Measurements from ENCODE around the gene MBNL2.

Gene MBNL2

DNA sequence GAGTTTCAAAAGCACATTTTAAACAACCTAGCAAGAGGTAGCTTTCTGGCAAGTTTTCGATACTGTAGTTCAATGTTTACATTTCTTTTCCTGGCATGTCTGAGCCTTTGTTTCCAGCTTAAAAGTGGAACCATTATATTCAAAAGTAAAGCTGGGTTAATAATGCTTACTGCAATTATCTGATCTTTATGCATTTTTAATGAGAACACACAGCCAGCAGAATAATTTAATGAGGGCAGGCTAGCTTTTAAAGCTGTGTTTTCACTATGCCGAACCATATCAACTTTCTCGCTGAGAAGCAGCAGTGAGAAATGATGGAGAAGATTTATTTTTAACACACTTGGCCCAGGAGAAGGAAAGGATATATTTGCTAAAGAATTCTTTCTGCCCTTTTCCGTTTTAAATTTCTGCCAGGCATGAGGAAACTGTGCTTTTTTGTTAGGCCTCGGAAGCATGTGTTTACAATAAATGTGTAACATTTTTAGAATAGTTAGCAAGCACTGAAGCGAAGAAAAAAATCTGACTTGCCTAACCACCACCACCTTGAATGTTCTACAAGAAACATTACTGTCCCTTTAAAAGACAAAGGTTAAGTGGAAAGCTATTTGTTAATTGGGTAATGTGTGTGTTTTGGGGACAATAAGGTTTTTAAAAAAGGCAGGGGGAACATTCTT is 1.0 kb downstream of the MBNL2 start:
- H3K4me3 ChIP-seq (ENCODE audit: low read length): no peak overlapping the region
- no peak overlapping the region for H3K27ac ChIP-seq (ENCODE audit: low read length)
- peaks cover 38% of the 10 kb centered on the region for H3K27me3 ChIP-seq (ENCODE audit: control insufficient read depth, insufficient read depth, low read length)
- H3K9me3 ChIP-seq (ENCODE audit: control insufficient read depth, insufficient read depth, low read length): no peaks in the 10 kb centered on the region
- H3K36me3 ChIP-seq (ENCODE audit: control insufficient read depth, insufficient read depth, low read length): no peaks in the 10 kb centered on the region
- DNase-seq (ENCODE audit: low read depth, low spot score): no peak
- no CpG with 5 or more reads among the region's 6 CpGs for WGBS (ENCODE audit: insufficient coverage, insufficient read length)
- peaks cover 3% of the 10 kb centered on the region for H3K4me1 ChIP-seq (ENCODE audit: control insufficient read depth, insufficient read depth, low read length)

DNA sequence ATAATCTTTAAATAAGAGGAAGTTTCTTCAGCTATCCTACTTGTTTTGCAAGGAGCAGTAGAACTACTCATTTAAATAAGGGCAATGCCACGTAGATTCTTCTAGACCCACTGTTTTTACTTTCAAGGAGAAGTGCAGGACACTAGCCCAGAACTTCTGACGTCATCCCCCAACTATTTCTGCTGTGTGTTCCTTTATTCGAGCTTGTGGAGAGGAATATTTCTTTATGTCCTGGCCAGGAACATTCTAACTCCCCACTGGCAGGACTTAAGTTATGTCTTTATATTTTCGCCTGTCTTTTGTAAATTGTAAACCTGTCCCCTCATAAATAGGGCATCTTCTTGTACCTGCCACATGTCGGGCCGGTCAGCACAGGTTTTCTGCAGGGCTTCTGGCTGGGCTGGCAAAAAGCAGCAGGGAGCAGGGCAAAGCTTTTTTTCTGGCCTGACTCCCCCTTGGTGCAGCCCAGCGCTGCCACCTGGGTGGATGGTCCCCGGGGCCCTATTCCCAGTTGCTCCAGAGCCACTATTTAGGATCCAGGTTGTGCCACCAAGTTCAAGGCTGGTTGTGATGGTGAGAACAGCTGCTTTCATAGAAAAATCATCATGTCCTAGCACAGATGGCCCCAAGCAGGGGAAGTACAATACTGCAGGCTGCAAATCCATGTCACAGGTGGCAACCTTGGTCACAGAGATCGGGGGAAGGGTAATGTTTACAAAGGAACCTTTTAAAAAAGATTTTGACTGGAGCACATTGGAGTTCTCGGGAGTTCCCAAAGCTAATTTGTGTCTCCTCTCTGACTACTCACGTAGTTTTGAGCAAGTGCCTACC is 1.8 kb downstream of the MBNL2 start:
- peaks cover 3% of the 10 kb centered on the region for H3K4me1 ChIP-seq (ENCODE audit: control insufficient read depth, insufficient read depth, low read length)
- no CpG with 5 or more reads among the region's 11 CpGs for WGBS (ENCODE audit: insufficient coverage, insufficient read length)
- no peak for DNase-seq (ENCODE audit: low read depth, low spot score)

DNA sequence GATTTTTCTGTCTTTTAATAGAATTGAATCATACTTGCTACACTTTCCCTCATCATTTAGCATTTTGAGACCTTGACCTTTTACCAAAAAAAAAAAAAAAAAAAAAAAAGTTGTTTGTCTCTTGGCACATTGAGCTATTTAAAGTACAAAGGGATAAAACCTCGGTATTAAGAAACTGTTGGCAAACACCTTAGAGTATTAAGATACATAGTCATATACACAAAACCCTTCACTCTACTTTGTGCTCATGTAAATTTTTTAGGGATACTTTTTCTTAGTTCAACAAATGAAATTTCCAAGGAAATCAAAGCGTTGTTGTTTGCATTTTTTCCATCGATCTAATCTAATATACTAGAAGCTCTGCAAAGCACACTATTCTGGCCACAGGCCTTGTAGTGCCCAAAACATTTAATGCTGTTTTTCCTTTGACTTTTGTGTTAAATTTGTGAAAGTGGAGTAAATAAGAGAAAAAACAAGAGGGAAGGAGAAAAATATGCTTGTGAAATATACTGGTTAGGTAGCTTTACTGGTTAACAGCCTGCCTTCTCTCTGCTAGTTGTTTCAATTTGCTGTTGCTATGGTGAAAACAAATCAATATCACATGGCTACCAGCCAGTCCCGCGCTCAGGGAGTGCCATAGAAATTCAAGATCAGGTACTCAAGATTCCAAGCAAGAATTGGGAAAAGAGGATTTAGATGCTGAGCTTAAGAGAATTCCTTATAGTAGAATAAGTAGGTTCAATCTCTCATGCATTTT is 2.6 kb downstream of the MBNL2 start:
- Histone ChIP-seq H3K4me1 (ENCODE audit: control insufficient read depth, insufficient read depth, low read length) (peaks cover 3% of the 10 kb centered on the region), H3K27me3 (ENCODE audit: control insufficient read depth, insufficient read depth, low read length) (peaks cover 48% of the 10 kb centered on the region), H3K36me3 (ENCODE audit: control insufficient read depth, insufficient read depth, low read length) (no peaks in the 10 kb centered on the region), H3K27ac (ENCODE audit: low read length) (no peak overlapping the region), H3K9me3 (ENCODE audit: control insufficient read depth, insufficient read depth, low read length) (no peaks in the 10 kb centered on the region), H3K4me3 (ENCODE audit: low read length) (no peak overlapping the region)
- WGBS (ENCODE audit: insufficient coverage, insufficient read length): no CpG with 5 or more reads among the region's 5 CpGs
- DNase-seq (ENCODE audit: low read depth, low spot score): no peak

More for the DNA sequence above, 1.8 kb downstream of the MBNL2 start:
- no peak overlapping the region for H3K27ac ChIP-seq (ENCODE audit: low read length)
- H3K36me3 ChIP-seq (ENCODE audit: control insufficient read depth, insufficient read depth, low read length): no peaks in the 10 kb centered on the region
- no peaks in the 10 kb centered on the region for H3K9me3 ChIP-seq (ENCODE audit: control insufficient read depth, insufficient read depth, low read length)
- peaks cover 43% of the 10 kb centered on the region for H3K27me3 ChIP-seq (ENCODE audit: control insufficient read depth, insufficient read depth, low read length)
- H3K4me3 ChIP-seq (ENCODE audit: low read length): no peak overlapping the region

DNA sequence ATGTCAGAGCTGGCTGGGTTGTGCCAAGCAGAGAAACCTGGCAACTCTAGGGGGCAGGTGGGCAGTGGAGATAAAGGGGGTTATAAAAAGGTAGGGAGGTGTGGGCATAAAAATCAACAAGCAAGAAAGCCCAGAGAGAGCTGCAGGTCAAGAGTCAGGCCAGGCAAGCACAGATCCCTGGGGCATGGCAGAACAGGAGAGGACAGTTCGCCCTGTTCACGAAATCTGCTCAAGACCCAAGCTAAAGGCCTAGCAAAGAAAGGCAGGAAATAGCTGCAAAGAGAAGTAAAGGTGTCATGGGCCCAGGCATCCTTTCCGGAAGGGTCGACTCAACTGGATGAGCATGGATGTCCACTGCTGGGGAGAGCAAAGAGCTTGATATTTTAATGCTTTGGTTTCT is 3.4 kb downstream of the MBNL2 start:
- Histone ChIP-seq H3K27me3 (ENCODE audit: control insufficient read depth, insufficient read depth, low read length) (peaks cover 57% of the 10 kb centered on the region), H3K4me1 (ENCODE audit: control insufficient read depth, insufficient read depth, low read length) (peaks cover 3% of the 10 kb centered on the region), H3K36me3 (ENCODE audit: control insufficient read depth, insufficient read depth, low read length) (no peaks in the 10 kb centered on the region), H3K4me3 (ENCODE audit: low read length) (no peak overlapping the region), H3K9me3 (ENCODE audit: control insufficient read depth, insufficient read depth, low read length) (no peaks in the 10 kb centered on the region), H3K27ac (ENCODE audit: low read length) (no peak overlapping the region)
- DNase-seq (ENCODE audit: low read depth, low spot score): no peak
- WGBS (ENCODE audit: insufficient coverage, insufficient read length): no CpG with 5 or more reads among the region's 4 CpGs

DNA sequence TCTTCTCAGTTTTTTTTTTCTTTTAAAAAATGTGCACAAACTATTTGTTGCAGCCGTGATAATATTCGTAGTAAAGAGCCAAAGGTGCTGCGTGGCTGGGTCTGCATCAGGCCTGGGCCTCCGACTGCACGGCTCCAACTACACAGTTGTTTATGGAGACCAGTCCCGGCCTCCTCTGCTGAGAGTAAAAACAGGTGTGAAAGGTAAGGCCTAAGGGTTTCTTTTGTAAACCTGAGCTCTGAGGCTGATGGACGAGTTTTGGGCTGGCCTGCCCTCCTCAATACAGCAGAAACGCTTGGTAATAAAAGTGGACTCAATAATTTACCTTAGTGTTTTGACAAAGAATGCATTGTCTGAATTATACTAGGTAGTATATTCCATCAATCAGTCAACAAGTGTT is 3.9 kb downstream of the MBNL2 start:
- no peak overlapping the region for H3K4me3 ChIP-seq (ENCODE audit: low read length)
- H3K27ac ChIP-seq (ENCODE audit: low read length): no peak overlapping the region
- no CpG with 5 or more reads among the region's 8 CpGs for WGBS (ENCODE audit: insufficient coverage, insufficient read length)
- peaks cover 3% of the 10 kb centered on the region for H3K4me1 ChIP-seq (ENCODE audit: control insufficient read depth, insufficient read depth, low read length)
- no peaks in the 10 kb centered on the region for H3K36me3 ChIP-seq (ENCODE audit: control insufficient read depth, insufficient read depth, low read length)
- DNase-seq (ENCODE audit: low read depth, low spot score): no peak
- peaks cover 60% of the 10 kb centered on the region for H3K27me3 ChIP-seq (ENCODE audit: control insufficient read depth, insufficient read depth, low read length)
- no peaks in the 10 kb centered on the region for H3K9me3 ChIP-seq (ENCODE audit: control insufficient read depth, insufficient read depth, low read length)

DNA sequence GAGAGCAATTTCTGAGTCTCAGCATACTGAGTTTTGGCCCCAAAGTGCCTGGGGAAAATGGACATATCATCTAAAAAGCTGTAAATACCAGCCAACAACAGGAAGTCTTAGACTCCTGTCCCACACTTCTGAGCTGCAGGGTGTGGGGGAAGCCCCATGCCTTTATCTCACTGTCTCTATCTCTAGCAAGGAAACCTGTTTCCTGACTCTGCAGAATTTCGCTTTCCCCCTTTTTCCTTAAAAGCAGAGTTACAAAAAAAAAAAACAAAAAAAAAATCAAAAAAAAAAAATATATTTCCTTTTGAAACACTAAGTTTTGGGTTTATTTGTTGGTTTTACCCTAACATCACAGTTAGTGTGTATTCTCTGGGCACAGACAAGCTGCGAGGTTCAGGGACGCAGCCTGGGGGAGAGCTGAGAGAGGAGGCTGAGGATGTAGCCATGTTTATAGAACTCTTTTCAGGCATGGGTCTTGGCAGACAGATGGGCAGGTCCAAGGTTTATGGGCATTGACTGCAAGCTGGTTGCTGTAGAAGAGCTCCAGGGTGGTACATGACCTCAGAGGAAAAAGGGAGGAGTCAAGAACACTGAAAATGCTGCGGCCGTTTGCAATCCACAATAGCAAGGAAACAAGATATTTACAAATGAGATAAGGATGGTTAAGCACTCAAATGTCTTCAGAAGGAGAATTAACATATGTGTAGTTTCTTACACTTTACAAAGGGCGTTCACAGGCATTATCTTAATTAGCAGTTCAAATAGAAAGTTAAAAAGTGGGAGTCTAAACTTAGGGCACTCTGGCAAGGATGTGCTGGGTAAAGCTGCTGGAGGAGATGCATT is 4.9 kb downstream of the MBNL2 start:
- H3K27ac ChIP-seq (ENCODE audit: low read length): no peak overlapping the region
- WGBS (ENCODE audit: insufficient coverage, insufficient read length): no CpG with 5 or more reads among the region's 6 CpGs
- H3K4me1 ChIP-seq (ENCODE audit: control insufficient read depth, insufficient read depth, low read length): peaks cover 3% of the 10 kb centered on the region
- peaks cover 69% of the 10 kb centered on the region for H3K27me3 ChIP-seq (ENCODE audit: control insufficient read depth, insufficient read depth, low read length)
- no peaks in the 10 kb centered on the region for H3K36me3 ChIP-seq (ENCODE audit: control insufficient read depth, insufficient read depth, low read length)
- H3K4me3 ChIP-seq (ENCODE audit: low read length): no peak overlapping the region
- no peaks in the 10 kb centered on the region for H3K9me3 ChIP-seq (ENCODE audit: control insufficient read depth, insufficient read depth, low read length)
- DNase-seq (ENCODE audit: low read depth, low spot score): no peak

DNA sequence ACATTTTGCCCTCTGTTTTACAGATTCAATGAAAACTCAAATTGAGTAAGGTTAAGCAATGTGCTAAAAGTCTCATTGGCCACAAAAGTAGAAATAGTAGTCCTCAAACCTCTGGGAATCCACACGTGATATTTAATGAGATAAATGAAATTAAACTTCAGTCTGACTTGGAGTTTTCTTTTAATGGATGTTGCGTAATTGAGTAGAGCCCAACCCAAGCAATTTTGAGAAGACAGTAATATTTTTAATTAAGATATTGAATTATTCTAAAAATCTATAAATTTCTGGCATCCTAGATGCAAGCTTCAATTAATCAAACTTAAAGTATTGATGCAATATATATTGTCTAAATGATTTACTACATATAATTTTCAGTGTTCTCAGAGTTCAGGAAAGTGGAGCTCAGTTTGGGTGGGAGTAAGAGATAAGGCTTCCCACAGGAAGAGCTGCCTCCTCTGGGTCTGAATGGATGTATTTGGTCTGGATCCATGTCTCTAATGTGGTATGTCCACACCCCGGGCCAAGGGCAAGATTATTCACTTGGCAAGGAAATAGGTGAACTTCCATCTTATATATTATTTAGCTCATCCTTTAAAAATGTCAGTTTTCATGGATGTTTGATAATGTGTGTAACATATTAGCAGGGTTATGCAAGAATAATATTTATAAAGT is 6.9 kb downstream of the MBNL2 start:
- Histone ChIP-seq H3K4me1 (ENCODE audit: control insufficient read depth, insufficient read depth, low read length) (peaks cover 1% of the 10 kb centered on the region), H3K36me3 (ENCODE audit: control insufficient read depth, insufficient read depth, low read length) (no peaks in the 10 kb centered on the region), H3K4me3 (ENCODE audit: low read length) (no peak overlapping the region), H3K9me3 (ENCODE audit: control insufficient read depth, insufficient read depth, low read length) (no peaks in the 10 kb centered on the region), H3K27ac (ENCODE audit: low read length) (no peak overlapping the region), H3K27me3 (ENCODE audit: control insufficient read depth, insufficient read depth, low read length) (peaks cover 72% of the 10 kb centered on the region)
- no peak for DNase-seq (ENCODE audit: low read depth, low spot score)
- no CpG with 5 or more reads among the region's 3 CpGs for WGBS (ENCODE audit: insufficient coverage, insufficient read length)

DNA sequence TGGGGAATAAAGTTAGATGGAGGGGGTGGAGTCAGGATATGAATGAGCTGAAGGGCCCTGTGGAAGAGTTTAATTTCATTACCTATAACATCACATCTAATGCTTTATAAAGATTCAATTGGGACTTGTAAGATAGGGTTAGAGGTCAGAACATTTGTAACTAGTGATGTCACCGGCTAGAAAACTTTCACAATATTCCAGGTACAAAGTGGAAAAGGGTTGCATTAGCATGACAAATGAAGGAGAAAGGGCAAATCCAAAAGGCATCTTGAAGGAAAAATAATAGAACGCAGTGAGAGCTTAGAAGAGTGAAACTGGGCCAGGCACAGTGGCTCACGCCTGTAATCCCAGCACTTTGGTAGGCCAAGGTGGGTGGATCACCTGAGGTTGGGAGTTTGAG is 7.6 kb downstream of the MBNL2 start:
- no peak overlapping the region for H3K27ac ChIP-seq (ENCODE audit: low read length)
- H3K27me3 ChIP-seq (ENCODE audit: control insufficient read depth, insufficient read depth, low read length): peaks cover 67% of the 10 kb centered on the region
- H3K4me1 ChIP-seq (ENCODE audit: control insufficient read depth, insufficient read depth, low read length): no peaks in the 10 kb centered on the region; the same call in 1 of the 2 replicates
- no peaks in the 10 kb centered on the region for H3K36me3 ChIP-seq (ENCODE audit: control insufficient read depth, insufficient read depth, low read length)
- H3K9me3 ChIP-seq (ENCODE audit: control insufficient read depth, insufficient read depth, low read length): no peaks in the 10 kb centered on the region
- H3K4me3 ChIP-seq (ENCODE audit: low read length): no peak overlapping the region
- WGBS (ENCODE audit: insufficient coverage, insufficient read length): no CpG with 5 or more reads among the region's 3 CpGs
- DNase-seq (ENCODE audit: low read depth, low spot score): no peak

DNA sequence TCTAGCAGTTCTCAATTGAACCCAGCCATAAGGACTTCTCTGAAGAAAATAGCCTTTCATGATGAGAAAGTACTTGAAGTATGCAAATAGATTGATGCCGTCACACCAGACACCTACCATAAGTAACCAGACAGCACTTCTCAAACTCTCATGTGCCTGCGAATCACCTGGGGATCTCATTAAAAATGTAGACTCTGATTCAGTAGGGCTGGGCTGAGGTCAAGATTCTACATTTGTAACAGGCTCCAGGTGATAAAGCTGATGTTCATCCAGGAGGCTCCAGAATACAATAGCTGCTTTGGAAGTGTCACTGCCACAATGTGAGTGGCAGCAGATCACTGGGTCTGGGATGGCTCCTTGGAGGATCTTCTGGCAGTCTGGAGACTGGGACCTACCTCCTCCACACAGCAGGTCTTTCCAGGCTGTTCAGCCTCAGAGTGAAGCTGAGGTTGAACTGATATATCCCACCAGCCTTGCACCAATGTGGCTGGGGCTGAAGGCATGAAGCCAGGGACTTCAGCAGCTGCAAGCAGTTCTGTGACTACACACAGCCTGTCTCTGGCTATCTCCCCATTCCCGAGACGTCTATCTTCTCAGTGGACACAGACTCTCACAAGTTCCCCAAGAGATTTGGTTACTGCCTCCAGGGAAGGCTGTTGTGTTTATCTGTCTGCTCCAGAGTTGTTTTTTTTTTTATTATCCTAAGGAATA is 9.1 kb downstream of the MBNL2 start:
- no peak for DNase-seq (ENCODE audit: low read depth, low spot score)
- no CpG with 5 or more reads among the region's 4 CpGs for WGBS (ENCODE audit: insufficient coverage, insufficient read length)
- H3K36me3 ChIP-seq (ENCODE audit: control insufficient read depth, insufficient read depth, low read length): no peaks in the 10 kb centered on the region
- H3K27ac ChIP-seq (ENCODE audit: low read length): no peak overlapping the region
- H3K27me3 ChIP-seq (ENCODE audit: control insufficient read depth, insufficient read depth, low read length): peaks cover 53% of the 10 kb centered on the region
- H3K4me3 ChIP-seq (ENCODE audit: low read length): no peak overlapping the region
- no peaks in the 10 kb centered on the region for H3K9me3 ChIP-seq (ENCODE audit: control insufficient read depth, insufficient read depth, low read length)
- H3K4me1 ChIP-seq (ENCODE audit: control insufficient read depth, insufficient read depth, low read length): no peaks in the 10 kb centered on the region

Data from iPS DF 6.9 (cell line).